Measurements from ENCODE around the gene C2orf78.
"Not testable (repeated sequence)": the region's sequence is repeated elsewhere in the genome, so short reads cannot be mapped to it uniquely, and the experiment has no call there.

The C2orf78 gene

GRCh38 chr2:73783883-73784282 is at the start of gene C2orf78:
C2orf78 (plus strand) TSS chr2:73784183; CDS start chr2:73784310, 127 bp downstream.
- not testable (repeated sequence) for DNase-seq

GRCh38 chr2:73736378-73736777 is 47.6 kb upstream of the C2orf78 start:
- no peak for DNase-seq

GRCh38 chr2:73736855-73737779 is 46.9 kb upstream of the C2orf78 start, which contains the start of gene TPRKB:
TPRKB (minus strand) TSS chr2:73737345; CDS start chr2:73734569, 2,776 bp downstream.
- DNase-seq = peak; percentile 87

GRCh38 chr2:73739101-73739500 is 44.9 kb upstream of the C2orf78 start:
- no peak for DNase-seq

- no peak for DNase-seq
These were observed 43.2 kb upstream of the C2orf78 start for GRCh38 chr2:73740767-73741166.

- no peak for DNase-seq
These were observed 37.7 kb upstream of the C2orf78 start for GRCh38 chr2:73746015-73746876.

GRCh38 chr2:73746877-73747208 is 37.1 kb upstream of the C2orf78 start:
- no peak for DNase-seq

- no peak for DNase-seq
These were observed 34.7 kb upstream of the C2orf78 start for GRCh38 chr2:73749314-73749713.

GRCh38 chr2:73754332-73754731 is 29.7 kb upstream of the C2orf78 start:
- DNase-seq = not testable (repeated sequence)

GRCh38 chr2:73759285-73759764 is 24.7 kb upstream of the C2orf78 start:
- no peak for DNase-seq

GRCh38 chr2:73759904-73760303 is 24.1 kb upstream of the C2orf78 start:
- no peak for DNase-seq

GRCh38 chr2:73762571-73762970 is 21.4 kb upstream of the C2orf78 start:
- no peak for DNase-seq

GRCh38 chr2:73764945-73765344 is 19.0 kb upstream of the C2orf78 start:
- no peak for DNase-seq

- no peak for DNase-seq
These were observed 17.6 kb upstream of the C2orf78 start for GRCh38 chr2:73766349-73766748.

GRCh38 chr2:73766994-73767393 is 17.0 kb upstream of the C2orf78 start:
- DNase-seq = no peak

GRCh38 chr2:73770725-73771124 is 13.3 kb upstream of the C2orf78 start:
- no peak for DNase-seq

GRCh38 chr2:73772819-73773218 is 11.2 kb upstream of the C2orf78 start:
- no peak for DNase-seq

GRCh38 chr2:73776381-73776780 is 7.6 kb upstream of the C2orf78 start:
- DNase-seq = no peak

GRCh38 chr2:73776869-73777519 is 7.0 kb upstream of the C2orf78 start:
- DNase-seq = no peak

GRCh38 chr2:73778867-73779466 is 5.0 kb upstream of the C2orf78 start:
- not testable (repeated sequence) for DNase-seq

GRCh38 chr2:73779467-73780236 is 4.3 kb upstream of the C2orf78 start, which contains the start of gene DUSP11:
DUSP11 (minus strand) TSS chr2:73780103; CDS start chr2:73779974, 129 bp downstream.
- DNase-seq = peak; percentile 72

- DNase-seq = no peak
These were observed 3.8 kb upstream of the C2orf78 start for GRCh38 chr2:73780237-73780582.
